ENCODE results near the gene AFG3L2.

Gene AFG3L2

GRCh38 chr18:12336887-12337286 lies 40.1 kb downstream of the AFG3L2 start:
- no peak overlapping the region for H3K4me3 ChIP-seq (ENCODE audit: low read depth, low read length)
- in situ Hi-C loops (cut with HindIII; ENCODE audit: low sequenced_read_pairs) = no loop called here
- no peak for TF ChIP-seq CTCF (IDR thresholded peaks at IDR 0.05; ENCODE audit: low read depth, low read length, missing control alignments)
- no peak for DNase-seq (ENCODE audit: low read depth)

GRCh38 chr18:12336171-12336613 lies 40.8 kb downstream of the AFG3L2 start:
- no peak for TF ChIP-seq CTCF (IDR thresholded peaks at IDR 0.05; ENCODE audit: low read depth, low read length, missing control alignments)
- no peak overlapping the region for H3K4me3 ChIP-seq (ENCODE audit: low read depth, low read length)
- DNase-seq (ENCODE audit: low read depth) = no peak
- in situ Hi-C loops (cut with HindIII; ENCODE audit: low sequenced_read_pairs) = no loop called here

- in situ Hi-C loops (cut with HindIII; ENCODE audit: low sequenced_read_pairs) = no loop called here
- no peak for TF ChIP-seq CTCF (IDR thresholded peaks at IDR 0.05; ENCODE audit: low read depth, low read length, missing control alignments)
- DNase-seq (ENCODE audit: low read depth) = no peak
- H3K4me3 ChIP-seq (ENCODE audit: low read depth, low read length) = no peak overlapping the region
These were observed 41.5 kb downstream of the AFG3L2 start for GRCh38 chr18:12335503-12335902.

- TF ChIP-seq CTCF (IDR thresholded peaks at IDR 0.05; ENCODE audit: low read depth, low read length, missing control alignments) = no peak
- no peak for DNase-seq (ENCODE audit: low read depth)
- in situ Hi-C loops (cut with HindIII; ENCODE audit: low sequenced_read_pairs) = no loop called here
- H3K4me3 ChIP-seq (ENCODE audit: low read depth, low read length) = no peak overlapping the region
These were observed 42.2 kb downstream of the AFG3L2 start for GRCh38 chr18:12334863-12335262.

- DNase-seq (ENCODE audit: low read depth) = no peak
- no peak overlapping the region for H3K4me3 ChIP-seq (ENCODE audit: low read depth, low read length)
- TF ChIP-seq CTCF (IDR thresholded peaks at IDR 0.05; ENCODE audit: low read depth, low read length, missing control alignments) = no peak
- in situ Hi-C loops (cut with HindIII; ENCODE audit: low sequenced_read_pairs) = no loop called here
These were observed 42.6 kb downstream of the AFG3L2 start for GRCh38 chr18:12334366-12334808.

- no peak for DNase-seq (ENCODE audit: low read depth)
- no peak for TF ChIP-seq CTCF (IDR thresholded peaks at IDR 0.05; ENCODE audit: low read depth, low read length, missing control alignments)
- in situ Hi-C loops (cut with HindIII; ENCODE audit: low sequenced_read_pairs) = no loop called here
- no peak overlapping the region for H3K4me3 ChIP-seq (ENCODE audit: low read depth, low read length)
These were observed 43.3 kb downstream of the AFG3L2 start for GRCh38 chr18:12333506-12334290.
